ENCODE data around the gene UNC5B.

UNC5B gene

DNA sequence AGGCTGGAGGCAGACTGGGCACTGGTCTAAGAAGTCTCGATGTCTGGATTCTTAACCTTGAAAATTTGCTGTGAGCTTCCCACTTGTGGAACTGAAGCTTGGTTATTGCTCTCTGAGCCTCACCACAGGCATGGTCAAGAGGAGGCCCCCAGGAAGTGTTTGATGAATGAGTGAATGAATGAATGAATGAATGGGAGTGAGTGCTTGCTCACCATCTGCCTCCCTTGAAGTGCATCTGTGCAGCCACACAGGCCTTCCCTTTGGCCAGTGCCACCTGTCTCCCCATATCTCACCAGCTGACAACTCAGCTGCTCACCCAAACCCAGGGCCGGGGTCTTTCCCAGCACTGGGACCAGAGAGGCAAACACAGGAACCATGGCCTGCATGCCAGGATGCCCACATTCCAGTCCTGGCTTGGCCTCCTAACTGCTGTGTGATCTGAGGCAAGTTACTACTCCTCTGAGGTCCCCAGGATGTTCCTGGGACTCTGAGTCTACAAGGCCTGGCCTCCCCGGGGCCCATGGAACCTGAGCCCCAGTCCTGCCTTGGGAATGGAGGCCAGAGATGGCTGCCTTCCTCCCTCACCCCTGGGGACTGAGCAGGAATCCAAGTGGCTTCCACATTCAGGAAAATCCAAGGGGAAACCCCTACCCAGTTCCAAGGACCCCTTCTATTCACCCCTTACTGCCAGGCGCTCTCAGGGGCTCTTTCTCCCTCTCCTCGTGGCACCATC is 55.3 kb downstream of the UNC5B start:
- TF ChIP-seq, protein P1, sequence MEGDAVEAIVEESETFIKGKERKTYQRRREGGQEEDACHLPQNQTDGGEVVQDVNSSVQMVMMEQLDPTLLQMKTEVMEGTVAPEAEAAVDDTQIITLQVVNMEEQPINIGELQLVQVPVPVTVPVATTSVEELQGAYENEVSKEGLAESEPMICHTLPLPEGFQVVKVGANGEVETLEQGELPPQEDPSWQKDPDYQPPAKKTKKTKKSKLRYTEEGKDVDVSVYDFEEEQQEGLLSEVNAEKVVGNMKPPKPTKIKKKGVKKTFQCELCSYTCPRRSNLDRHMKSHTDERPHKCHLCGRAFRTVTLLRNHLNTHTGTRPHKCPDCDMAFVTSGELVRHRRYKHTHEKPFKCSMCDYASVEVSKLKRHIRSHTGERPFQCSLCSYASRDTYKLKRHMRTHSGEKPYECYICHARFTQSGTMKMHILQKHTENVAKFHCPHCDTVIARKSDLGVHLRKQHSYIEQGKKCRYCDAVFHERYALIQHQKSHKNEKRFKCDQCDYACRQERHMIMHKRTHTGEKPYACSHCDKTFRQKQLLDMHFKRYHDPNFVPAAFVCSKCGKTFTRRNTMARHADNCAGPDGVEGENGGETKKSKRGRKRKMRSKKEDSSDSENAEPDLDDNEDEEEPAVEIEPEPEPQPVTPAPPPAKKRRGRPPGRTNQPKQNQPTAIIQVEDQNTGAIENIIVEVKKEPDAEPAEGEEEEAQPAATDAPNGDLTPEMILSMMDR (IDR thresholded peaks at IDR 0.05; ENCODE audit: control insufficient read depth, extremely low read depth, insufficient read depth) = no peak
- H3K4me3 ChIP-seq (ENCODE audit: low read depth, low read length) = no peak overlapping the region
- no peak for DNase-seq (ENCODE audit: low read depth)

DNA sequence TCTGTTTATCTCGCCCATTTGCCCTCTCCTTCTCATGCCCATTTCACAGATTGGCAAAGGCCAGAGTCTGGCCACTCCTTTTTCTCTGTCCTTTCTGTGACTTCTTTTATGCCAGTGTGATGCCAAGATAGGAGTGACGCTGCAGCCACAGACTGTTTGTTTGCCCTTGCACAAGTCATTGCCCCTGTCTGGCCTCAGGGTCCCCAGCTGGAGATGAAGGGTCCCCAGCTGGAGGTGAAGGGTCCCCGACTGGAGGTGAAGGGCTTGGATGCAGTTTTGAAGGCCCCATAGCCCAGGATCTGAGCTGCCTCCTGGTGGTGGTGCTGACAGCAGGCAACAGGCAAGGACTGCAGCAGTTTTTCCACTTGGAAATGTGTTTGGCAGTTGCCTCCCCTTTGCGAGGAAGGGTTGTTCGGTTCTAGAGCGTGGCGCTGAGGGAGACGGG is 55.9 kb downstream of the UNC5B start:
- no peak overlapping the region for H3K4me3 ChIP-seq (ENCODE audit: low read depth, low read length)
- no peak for DNase-seq (ENCODE audit: low read depth)
- TF ChIP-seq, protein P1 (IDR thresholded peaks at IDR 0.05; ENCODE audit: control insufficient read depth, extremely low read depth, insufficient read depth) = peak; percentile 55

- no peak overlapping the region for H3K4me3 ChIP-seq (ENCODE audit: low read depth, low read length)
- no peak for DNase-seq (ENCODE audit: low read depth)
- TF ChIP-seq, protein P1 (IDR thresholded peaks at IDR 0.05; ENCODE audit: control insufficient read depth, extremely low read depth, insufficient read depth) = no peak
These were observed 56.4 kb downstream of the UNC5B start for GRCh38 chr10:71268758-71269157.

DNA sequence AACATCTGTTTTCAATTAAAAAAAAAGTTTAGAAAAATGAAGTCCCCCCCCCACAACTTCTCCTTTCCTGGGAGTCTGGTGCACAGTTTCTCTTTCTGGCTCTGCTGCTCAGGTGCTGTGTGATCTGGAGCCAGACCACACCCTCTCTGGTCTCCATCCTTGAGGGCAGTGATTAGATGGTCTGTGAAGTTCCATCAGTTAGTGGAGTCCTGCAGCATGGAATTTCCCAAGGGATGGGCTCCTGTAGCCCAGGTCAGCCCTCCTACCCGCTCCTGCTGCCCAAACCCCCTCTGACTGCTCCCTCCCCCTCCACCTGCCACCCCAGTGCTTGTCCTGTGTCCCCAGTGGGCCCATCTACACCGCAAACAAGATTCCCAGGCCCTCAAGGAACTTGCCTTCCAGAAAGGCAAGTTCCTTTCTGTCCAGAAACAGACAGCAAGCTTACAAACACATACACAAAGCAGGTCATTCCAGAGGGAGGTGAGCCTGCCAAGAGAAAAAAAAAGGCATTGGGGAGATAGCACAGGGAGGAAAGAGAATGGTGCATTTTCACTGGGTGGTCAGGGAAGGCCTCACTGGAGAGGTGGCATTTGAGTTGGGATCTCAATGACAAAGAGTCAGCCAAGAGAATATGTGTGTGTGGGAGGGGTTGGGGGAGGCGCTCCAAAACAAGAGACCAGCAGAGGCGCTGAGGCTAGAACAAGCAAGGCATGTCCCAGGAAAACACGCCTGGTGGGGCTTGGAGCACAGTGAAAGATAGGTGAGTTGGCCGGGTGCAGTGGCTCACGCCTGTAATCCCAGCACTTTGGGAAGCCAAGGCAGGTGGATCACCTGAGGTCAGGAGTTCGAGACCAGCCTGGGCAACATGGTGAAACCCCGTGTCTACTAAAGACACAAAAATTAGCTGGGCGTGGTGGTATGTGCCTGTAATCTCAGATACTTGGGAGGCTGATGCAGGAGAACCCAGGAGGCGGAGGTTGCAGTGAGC is 57.2 kb downstream of the UNC5B start:
- H3K4me3 ChIP-seq (ENCODE audit: low read depth, low read length) = no peak overlapping the region
- no peak for DNase-seq (ENCODE audit: low read depth)
- TF ChIP-seq, protein P1 (IDR thresholded peaks at IDR 0.05; ENCODE audit: control insufficient read depth, extremely low read depth, insufficient read depth) = no peak

DNA sequence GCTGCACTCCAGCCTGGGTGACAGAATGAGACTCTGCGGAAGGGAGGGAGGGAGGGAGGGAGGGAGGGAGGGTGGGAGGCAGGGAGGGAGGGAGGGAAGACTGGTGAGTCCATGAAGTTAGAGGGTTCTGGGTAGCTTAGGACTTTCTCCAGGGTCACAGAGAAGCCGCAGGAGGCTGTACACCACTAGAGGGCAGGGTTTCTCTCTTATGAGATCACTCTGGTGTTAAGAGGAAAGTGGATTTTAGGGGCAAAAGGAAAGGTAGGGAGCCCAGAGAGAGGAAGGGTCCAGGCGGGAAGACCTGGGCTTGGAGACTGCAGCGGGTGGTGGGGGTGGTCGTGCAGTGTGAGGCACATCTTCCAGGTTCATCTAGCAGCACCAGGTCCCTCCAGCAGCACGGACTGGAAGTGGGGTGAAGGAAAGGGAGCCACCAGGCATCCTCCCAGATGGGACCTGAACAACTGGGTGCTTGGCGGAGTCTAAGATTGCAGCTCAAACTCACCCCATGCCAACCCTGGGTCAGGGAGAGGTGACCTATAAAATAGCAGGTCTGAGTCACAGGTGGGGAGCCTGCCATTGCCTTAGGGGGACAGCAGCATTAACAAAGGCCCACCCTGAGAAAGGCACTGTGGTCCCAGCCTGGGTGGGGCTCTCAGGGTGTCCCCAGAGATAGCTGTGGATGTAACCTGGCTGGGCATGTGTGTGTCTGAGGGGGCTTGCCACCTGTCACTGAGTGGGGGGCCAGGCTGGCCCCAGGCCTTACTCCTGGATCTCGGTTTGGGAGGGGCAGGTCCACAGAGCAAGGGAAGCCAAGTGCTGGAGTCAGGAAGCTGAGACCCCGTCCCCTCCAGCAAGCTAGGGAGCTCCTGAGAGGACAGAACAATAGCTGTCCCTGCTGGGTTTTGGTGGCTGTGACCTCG is 58.2 kb downstream of the UNC5B start:
- DNase-seq (ENCODE audit: low read depth) = peak; percentile 19
- TF ChIP-seq, protein P1 (IDR thresholded peaks at IDR 0.05; ENCODE audit: control insufficient read depth, extremely low read depth, insufficient read depth) = peak; percentile 73
- no peak overlapping the region for H3K4me3 ChIP-seq (ENCODE audit: low read depth, low read length)

- TF ChIP-seq, protein P1 (IDR thresholded peaks at IDR 0.05; ENCODE audit: control insufficient read depth, extremely low read depth, insufficient read depth) = no peak
These were observed 59.3 kb downstream of the UNC5B start for GRCh38 chr10:71271662-71272055.

More at GRCh38 chr10:71271662-71272055, 59.3 kb downstream of the UNC5B start:
- H3K4me3 ChIP-seq (ENCODE audit: low read depth, low read length) = no peak overlapping the region
- no peak for DNase-seq (ENCODE audit: low read depth)

All from LNCaP clone FGC (cell line).